NCI-H1105 (cell line): ENCODE results near the gene EGFL7.
A peak's percentile ranks its signal among the peaks of the same experiment; 100 is the strongest.

Experiments
- DNase-seq: peaks from one replicate; lab custom pipeline; 2025; lab: John Stamatoyannopoulos, UW

The EGFL7 gene

GRCh38 chr9:136660971-136661550, 1.7 kb upstream of the EGFL7 start:
- DNase-seq: no peak

GRCh38 chr9:136661641-136662325, 933 bp upstream of the EGFL7 start:
- DNase-seq: no peak

GRCh38 chr9:136662326-136662655, 425 bp upstream of the EGFL7 start:
- no peak for DNase-seq

GRCh38 chr9:136664000-136664915, 1.5 kb downstream of the EGFL7 start:
- DNase-seq: no peak

GRCh38 chr9:136665111-136665703, 2.5 kb downstream of the EGFL7 start:
- DNase-seq: peak; percentile 6

GRCh38 chr9:136665704-136666371, 3.1 kb downstream of the EGFL7 start:
- DNase-seq: no peak

- no peak for DNase-seq
Measured at GRCh38 chr9:136666372-136667213, 3.9 kb downstream of the EGFL7 start.

- DNase-seq: no peak
Measured at GRCh38 chr9:136667214-136667939, 4.7 kb downstream of the EGFL7 start.

- DNase-seq: no peak
Measured at GRCh38 chr9:136667940-136668760, 5.4 kb downstream of the EGFL7 start.

- DNase-seq: no peak
Measured at GRCh38 chr9:136668983-136669790, 6.5 kb downstream of the EGFL7 start.

- DNase-seq: no peak
Measured at GRCh38 chr9:136669791-136670464, 7.2 kb downstream of the EGFL7 start.

- DNase-seq: no peak
Measured at GRCh38 chr9:136670576-136671253, 8.0 kb downstream of the EGFL7 start.

- no peak for DNase-seq
Measured at GRCh38 chr9:136671254-136671614, 8.5 kb downstream of the EGFL7 start.

- peak; percentile 21 for DNase-seq
Measured at GRCh38 chr9:136671646-136672430, 9.1 kb downstream of the EGFL7 start.

- DNase-seq: no peak
Measured at GRCh38 chr9:136672431-136673087, 9.8 kb downstream of the EGFL7 start.
